AG09309 (cell line): ENCODE results near the gene PPFIA3.

Experiments used
- DNase-seq: peaks from one replicate; pipeline ENCODE4 v3.0.0-alpha.2; 2010; ENCODE audit warnings: low read depth
- H3K4me3 ChIP-seq: 2 replicates; pipeline ENCODE4 v1.5.1; 2011; ENCODE audit warnings: mild to moderate bottlenecking, low read depth, low read length, moderate library complexity; ENCODE audit not compliant: control insufficient read depth
- TF ChIP-seq, protein P1 (sequence below): IDR thresholded peaks from 2 replicates; pipeline ENCODE4 v1.5.1; 2011; ENCODE audit warnings: mild to moderate bottlenecking, low read depth, low read length, inconsistent platforms; ENCODE audit not compliant: insufficient read depth, control insufficient read depth; ENCODE audit errors: missing control alignments

Gene PPFIA3

DNA sequence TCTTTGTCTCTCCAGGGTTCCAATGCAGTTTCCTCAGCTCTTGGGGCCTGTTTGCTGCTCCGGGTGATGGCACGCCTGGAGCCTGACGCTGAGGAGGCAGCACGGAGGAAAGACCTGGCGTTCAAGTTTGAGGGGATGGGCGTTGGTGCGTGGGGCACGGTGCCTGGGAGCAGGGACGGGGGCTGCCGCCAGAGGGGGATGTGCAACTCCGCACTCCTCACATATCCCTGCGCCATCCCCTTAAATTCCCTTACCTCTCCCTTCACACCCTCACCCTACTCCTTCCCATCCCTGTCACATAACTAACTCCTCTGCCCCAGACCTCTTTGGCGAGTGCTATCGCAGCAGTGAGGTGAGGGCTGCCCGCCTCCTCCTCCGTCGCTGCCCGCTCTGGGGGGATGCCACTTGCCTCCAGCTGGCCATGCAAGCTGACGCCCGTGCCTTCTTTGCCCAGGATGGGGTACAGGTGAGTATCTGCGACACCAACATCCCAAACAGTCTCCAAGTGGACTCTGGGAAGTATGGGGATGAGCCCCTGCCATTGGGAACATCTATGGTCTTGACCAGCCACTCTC is 69.4 kb downstream of the PPFIA3 start:
- TF ChIP-seq, protein P1, sequence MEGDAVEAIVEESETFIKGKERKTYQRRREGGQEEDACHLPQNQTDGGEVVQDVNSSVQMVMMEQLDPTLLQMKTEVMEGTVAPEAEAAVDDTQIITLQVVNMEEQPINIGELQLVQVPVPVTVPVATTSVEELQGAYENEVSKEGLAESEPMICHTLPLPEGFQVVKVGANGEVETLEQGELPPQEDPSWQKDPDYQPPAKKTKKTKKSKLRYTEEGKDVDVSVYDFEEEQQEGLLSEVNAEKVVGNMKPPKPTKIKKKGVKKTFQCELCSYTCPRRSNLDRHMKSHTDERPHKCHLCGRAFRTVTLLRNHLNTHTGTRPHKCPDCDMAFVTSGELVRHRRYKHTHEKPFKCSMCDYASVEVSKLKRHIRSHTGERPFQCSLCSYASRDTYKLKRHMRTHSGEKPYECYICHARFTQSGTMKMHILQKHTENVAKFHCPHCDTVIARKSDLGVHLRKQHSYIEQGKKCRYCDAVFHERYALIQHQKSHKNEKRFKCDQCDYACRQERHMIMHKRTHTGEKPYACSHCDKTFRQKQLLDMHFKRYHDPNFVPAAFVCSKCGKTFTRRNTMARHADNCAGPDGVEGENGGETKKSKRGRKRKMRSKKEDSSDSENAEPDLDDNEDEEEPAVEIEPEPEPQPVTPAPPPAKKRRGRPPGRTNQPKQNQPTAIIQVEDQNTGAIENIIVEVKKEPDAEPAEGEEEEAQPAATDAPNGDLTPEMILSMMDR, result no peak
- no peak overlapping the region for H3K4me3 ChIP-seq
- DNase-seq, result no peak

DNA sequence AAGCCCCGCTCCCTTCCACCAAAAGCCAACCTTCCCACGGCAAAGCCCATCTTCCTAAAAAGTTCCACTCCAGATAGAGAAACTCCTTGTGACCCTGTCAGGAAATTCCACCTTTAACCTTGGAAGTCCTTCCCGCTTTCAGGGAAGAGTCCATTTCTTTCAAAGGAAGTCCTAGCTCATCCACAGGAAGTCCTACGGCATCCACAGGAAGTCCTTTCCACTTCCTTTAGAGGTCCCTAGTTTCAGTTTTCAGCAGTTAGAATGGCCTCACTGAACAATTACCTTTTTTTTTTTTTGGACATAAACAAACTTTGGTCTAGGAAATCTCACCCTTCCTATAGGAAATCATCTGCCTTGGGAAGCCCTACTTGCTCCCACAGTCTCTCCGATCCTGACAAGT is 69.9 kb downstream of the PPFIA3 start:
- no peak overlapping the region for H3K4me3 ChIP-seq
- TF ChIP-seq, protein P1, result no peak
- no peak for DNase-seq

DNA sequence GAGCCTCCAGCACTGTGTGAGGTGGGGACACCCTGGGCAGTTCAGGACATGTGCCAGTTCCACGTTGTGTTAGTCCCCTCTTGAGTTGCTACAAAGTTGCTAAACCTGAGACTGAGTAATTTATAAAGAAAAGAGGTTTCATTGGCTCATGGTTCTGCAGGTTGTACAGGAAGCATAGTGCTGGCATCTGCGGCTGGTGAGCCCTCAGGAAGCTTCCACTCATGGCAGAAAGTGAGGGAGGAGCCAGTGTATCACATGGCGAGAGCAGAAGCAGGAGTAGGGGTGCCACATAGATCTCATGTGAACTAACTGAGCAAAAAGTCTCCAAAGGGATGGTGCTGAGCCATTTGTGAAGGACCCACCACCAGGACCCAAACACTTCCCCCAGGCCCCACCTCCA is 71.4 kb downstream of the PPFIA3 start:
- no peak for DNase-seq
- no peak overlapping the region for H3K4me3 ChIP-seq
- TF ChIP-seq, protein P1, result no peak

DNA sequence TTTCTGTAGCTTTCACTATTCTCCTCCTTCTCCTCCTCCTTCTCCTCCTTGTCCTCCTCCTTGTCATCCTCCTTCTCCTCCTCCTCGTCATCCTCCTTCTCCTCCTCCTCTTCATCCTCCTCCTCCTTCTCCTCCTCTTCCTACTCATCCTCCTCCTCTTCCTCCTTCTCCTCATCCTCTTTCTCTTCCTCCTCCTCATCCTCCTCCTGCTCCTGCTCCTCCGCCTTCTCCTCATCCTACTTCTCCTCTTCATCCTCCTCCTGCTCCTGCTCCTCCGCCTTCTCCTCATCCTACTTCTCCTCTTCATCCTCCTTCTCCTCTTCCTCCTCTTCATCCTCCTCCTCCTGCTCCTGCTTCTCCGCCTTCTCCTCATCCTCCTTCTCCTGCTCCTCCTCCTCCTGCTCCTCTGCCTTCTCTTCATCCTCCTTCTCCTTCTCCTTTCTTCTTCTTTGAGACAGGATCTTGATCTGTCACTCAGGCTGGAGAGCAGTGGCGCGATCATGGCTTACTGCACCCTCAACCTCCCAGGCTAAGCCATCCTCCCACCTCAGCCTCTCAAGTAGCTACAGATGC is 74.6 kb downstream of the PPFIA3 start:
- no peak for DNase-seq
- TF ChIP-seq, protein P1, result no peak
- H3K4me3 ChIP-seq, result no peak overlapping the region

DNA sequence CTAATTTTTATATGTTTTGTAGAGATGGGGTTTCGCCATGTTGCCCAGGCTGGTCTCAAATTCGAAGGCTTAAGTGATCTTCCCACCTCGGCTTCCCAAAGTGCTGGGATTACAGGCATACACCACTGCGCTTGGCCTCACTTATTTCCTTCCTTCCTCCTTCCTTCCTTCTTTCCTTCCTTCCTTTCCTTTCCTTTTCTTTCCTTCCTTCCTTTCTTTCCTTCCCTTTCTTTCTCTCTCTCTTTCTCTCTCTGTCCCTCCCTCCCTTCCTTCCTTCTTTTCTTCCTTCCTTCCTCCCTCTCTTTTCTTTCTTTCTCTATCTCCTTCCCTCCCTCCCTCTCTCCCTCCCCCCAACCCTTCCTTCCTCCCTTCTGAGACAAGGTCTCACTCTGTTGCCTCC is 75.1 kb downstream of the PPFIA3 start:
- no peak overlapping the region for H3K4me3 ChIP-seq
- no peak for DNase-seq
- TF ChIP-seq, protein P1, result no peak

DNA sequence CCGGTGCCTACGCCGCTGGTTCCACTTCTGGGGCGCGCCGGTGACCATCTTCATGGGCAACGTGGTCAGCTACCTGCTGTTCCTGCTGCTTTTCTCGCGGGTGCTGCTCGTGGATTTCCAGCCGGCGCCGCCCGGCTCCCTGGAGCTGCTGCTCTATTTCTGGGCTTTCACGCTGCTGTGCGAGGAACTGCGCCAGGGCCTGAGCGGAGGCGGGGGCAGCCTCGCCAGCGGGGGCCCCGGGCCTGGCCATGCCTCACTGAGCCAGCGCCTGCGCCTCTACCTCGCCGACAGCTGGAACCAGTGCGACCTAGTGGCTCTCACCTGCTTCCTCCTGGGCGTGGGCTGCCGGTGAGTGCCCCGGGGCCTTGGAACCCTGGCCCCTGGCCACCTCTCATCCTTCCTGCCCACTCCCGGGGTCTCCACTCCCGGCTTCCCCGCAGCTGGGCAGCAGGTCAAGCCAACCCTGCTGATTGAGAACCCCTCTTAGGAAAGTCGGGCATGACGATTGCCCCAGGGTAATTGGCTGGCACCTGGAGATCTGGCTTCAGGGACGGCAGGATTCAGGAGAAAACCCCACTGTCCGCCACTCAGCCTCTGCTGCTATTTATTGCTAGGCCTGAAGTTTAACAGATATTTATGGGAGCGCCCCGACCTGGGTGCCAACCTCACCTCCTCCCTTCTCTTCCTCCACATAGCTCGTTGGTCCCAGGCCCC is 77.3 kb downstream of the PPFIA3 start:
- TF ChIP-seq, protein P1, result no peak
- DNase-seq, result no peak
- H3K4me3 ChIP-seq, result no peak overlapping the region
